Coronary artery (tissue), 2 donors: ENCODE measurements around the gene PBX2.

ENCODE experiments used
- DNase-seq: peaks from one replicate; pipeline ENCODE4 v3.0.0-alpha.2; 2017; ENCODE audit warnings: low spot score
- H3K27ac ChIP-seq, 2 donors: fragments of 200-600 bp; sonication (generic); one replicate each; pipeline ENCODE4 v1.5.1; 2016 to 2019
- H3K4me3 ChIP-seq: fragments of 200-600 bp; sonication (generic); 2 replicates; pipeline ENCODE4 v1.5.1; 2016; ENCODE audit warnings: mild to moderate bottlenecking, moderate library complexity
- CTCF ChIP-seq: fragments of 200-600 bp; sonication (generic); IDR thresholded peaks from one replicate; pipeline ENCODE4 v1.5.1; 2019; ENCODE audit warnings: antibody characterized with exemption

PBX2 gene

GRCh38 chr6:32156891-32157290 lies 33.1 kb downstream of the PBX2 start:
- H3K4me3 ChIP-seq, result no peak overlapping the region
- no peak for DNase-seq
- no peak overlapping the region for H3K27ac ChIP-seq
- no peak for TF ChIP-seq CTCF

GRCh38 chr6:32154514-32155161 lies 35.4 kb downstream of the PBX2 start:
- TF ChIP-seq CTCF, result peak; percentile 41
- no peak for DNase-seq
- peak overlapping the region; percentile 97 for H3K4me3 ChIP-seq
- peak overlapping the region; percentile 88 to 93 for H3K27ac ChIP-seq

- peak within 1 kb of the TSS; percentile 97 for H3K4me3 ChIP-seq
- no peak for TF ChIP-seq CTCF
- peak within 1 kb of the TSS; percentile 88 to 93 for H3K27ac ChIP-seq
- DNase-seq, result peak; percentile 96
Measured at GRCh38 chr6:32153564-32154513, 36.2 kb downstream of the PBX2 start, which contains the start of gene PPT2. Gene PPT2, plus strand, starts transcription at chr6:32154141. Its CDS starts 454 bp downstream, at chr6:32154595.

GRCh38 chr6:32152769-32153563 lies 37.0 kb downstream of the PBX2 start:
- TF ChIP-seq CTCF, result no peak
- Histone ChIP-seq H3K27ac (peak overlapping the region; percentile 88 to 93), H3K4me3 (peak overlapping the region; percentile 97)
- DNase-seq, result no peak

GRCh38 chr6:32151863-32152768 lies 37.9 kb downstream of the PBX2 start, which contains the start of gene PRRT1:
Gene PRRT1, minus strand, starts transcription at chr6:32151939. Its CDS starts 112 bp downstream, at chr6:32151827.
- TF ChIP-seq CTCF, result no peak
- Histone ChIP-seq H3K4me3 (peak within 1 kb of the TSS; percentile 97), H3K27ac (peak within 1 kb of the TSS; percentile 88 to 93)
- DNase-seq, result no peak
